ENCODE measurements around the gene UQCC5. TPM values are rescaled to one million over a fixed set of nuclear protein-coding genes. Genes with fewer than 3 reads are reported as not detected.

Gene UQCC5
- total and polyA plus RNA-seq, 2 donors (not counting 3 experiments of a cell fraction or from before 2014, with no cell fraction given): 9.9 to 22.6 TPM

GRCh38 chr3:52572221-52572620 is 35.8 kb downstream of the UQCC5 start:
- no peaks in the 10 kb centered on the region for H3K27me3 ChIP-seq (ENCODE audit: control insufficient read depth in 2 of 2, insufficient read depth in 2 of 2, low read length in 2 of 2)
- intact Hi-C loops (cut with micrococcal nuclease) (no loop called here), dilution Hi-C loops (cut with MboI; ENCODE audit: extremely low pct_ligation_motif_present, low sequenced_read_pairs) (no loop called here)
- no peak overlapping the region for H2AFZ ChIP-seq (ENCODE audit: low read depth, low read length)
- H3K4me1 ChIP-seq (ENCODE audit: control insufficient read depth, extremely low read depth, insufficient read depth, low read length): no peaks in the 10 kb centered on the region
- DNase-seq (ENCODE audit: low read depth, low spot score) (no peak), FAIRE-seq (no peak)
- no peaks in the 10 kb centered on the region for H4K20me1 ChIP-seq (replicated peaks; ENCODE audit: control insufficient read depth, extremely low read depth, insufficient read depth, low read length)
- H3K9ac ChIP-seq (replicated peaks; ENCODE audit: extremely low read depth, insufficient read depth, low read length): no peak overlapping the region
- H3K4me2 ChIP-seq (ENCODE audit: insufficient read depth, low read length): no peak overlapping the region
- ChIA-PET POLR2A (no interaction called here), CTCF (no interaction called here)
- H3K79me2 ChIP-seq (ENCODE audit: control insufficient read depth, insufficient read depth, low read length): no peaks in the 10 kb centered on the region
- no peaks in the 10 kb centered on the region for H3K9me3 ChIP-seq (replicated peaks; ENCODE audit: control insufficient read depth, insufficient read depth, low read length)
- H3K36me3 ChIP-seq (ENCODE audit: control insufficient read depth in 2 of 2, extremely low read depth in 1 of 2, insufficient read depth in 2 of 2, low read length in 2 of 2): peaks cover 5 to 11% of the 10 kb centered on the region in 2 experiments
- TF ChIP-seq EZH2 (IDR thresholded peaks at IDR 0.05; ENCODE audit: borderline replicate concordance, low read depth, low read length, severe bottlenecking): no peak
- TF ChIP-seq MAX (IDR thresholded peaks at IDR 0.05; ENCODE audit: insufficient read depth, insufficient read length): no peak
- no peak overlapping the region for H3K27ac ChIP-seq (ENCODE audit: insufficient read depth, low read depth, low read length)
- BruUV-seq (replicated peaks): no TSS peak
- H3K4me3 ChIP-seq (replicated peaks in 1 of 3; ENCODE audit: insufficient read depth in 1 of 3, low read depth in 1 of 3, low read length in 3 of 3): no peak overlapping the region
- no peaks in the 10 kb centered on the region for H3K9me1 ChIP-seq (replicated peaks; ENCODE audit: control insufficient read depth, extremely low read depth, insufficient read depth, low read length)

- intact Hi-C loops (cut with micrococcal nuclease): no loop called here
- Histone ChIP-seq H3K9me1 (replicated peaks; ENCODE audit: control insufficient read depth, extremely low read depth, insufficient read depth, low read length) (no peaks in the 10 kb centered on the region), H3K9ac (replicated peaks; ENCODE audit: extremely low read depth, insufficient read depth, low read length) (no peak overlapping the region), H3K27ac (ENCODE audit: insufficient read depth, low read depth, low read length) (no peak overlapping the region), H3K4me2 (ENCODE audit: insufficient read depth, low read length) (no peak overlapping the region), H4K20me1 (replicated peaks; ENCODE audit: control insufficient read depth, extremely low read depth, insufficient read depth, low read length) (no peaks in the 10 kb centered on the region), H3K4me3 (replicated peaks in 1 of 3; ENCODE audit: insufficient read depth in 1 of 3, low read depth in 1 of 3, low read length in 3 of 3) (no peak overlapping the region), H3K36me3 (ENCODE audit: control insufficient read depth in 2 of 2, extremely low read depth in 1 of 2, insufficient read depth in 2 of 2, low read length in 2 of 2) (peaks cover 8 to 19% of the 10 kb centered on the region in 2 experiments), H3K79me2 (ENCODE audit: control insufficient read depth, insufficient read depth, low read length) (no peaks in the 10 kb centered on the region), H2AFZ (ENCODE audit: low read depth, low read length) (no peak overlapping the region), H3K27me3 (ENCODE audit: control insufficient read depth in 2 of 2, insufficient read depth in 2 of 2, low read length in 2 of 2) (no peaks in the 10 kb centered on the region), H3K4me1 (ENCODE audit: control insufficient read depth, extremely low read depth, insufficient read depth, low read length) (no peaks in the 10 kb centered on the region), H3K9me3 (replicated peaks; ENCODE audit: control insufficient read depth, insufficient read depth, low read length) (no peaks in the 10 kb centered on the region)
- no TSS peak for BruUV-seq (replicated peaks)
- TF ChIP-seq MYC (IDR thresholded peaks at IDR 0.05; ENCODE audit: low read depth, low read length): no peak
- no peak for TF ChIP-seq POLR2A (IDR thresholded peaks at IDR 0.05; ENCODE audit: low read depth, low read length)
- CTCF ChIA-PET: interaction anchor here (1.0 kb wide), 2 partner anchors 13 to 128 kb away, joined by 3 to 4 read pairs; no protein-coding TSS in a partner anchor
- DNase-seq (ENCODE audit: low read depth, low spot score) (no peak), FAIRE-seq (no peak)
- dilution Hi-C loops (cut with MboI; ENCODE audit: extremely low pct_ligation_motif_present, low sequenced_read_pairs): no loop called here
- POLR2A ChIA-PET: no interaction called here
Observed at GRCh38 chr3:52574056-52574965, 37.9 kb downstream of the UQCC5 start.

Small RNA genes lying within 50 kb of the gene (small RNA-seq; reads per million reads assigned to genes)
- gene RNU6-856P (ENCODE audit: insufficient read depth, insufficient read length, low read depth, low replicate concordance): not detected
- not detected for gene RNU6ATAC16P (ENCODE audit: insufficient read depth, insufficient read length, low read depth, low replicate concordance)

Other genes starting within 250 kb of the UQCC5 start
- 20.9 and 24.1 TPM in 2 replicates for gene GLYCTK, start 248.8 kb upstream of the UQCC5 start, total RNA-seq
- gene GLYCTK, start 248.8 kb upstream of the UQCC5 start, polyA plus RNA-seq: 35.4 and 43.6 TPM in 2 replicates
- gene DNAH1, start 220.3 kb upstream of the UQCC5 start, total RNA-seq: 5.0 and 5.8 TPM in 2 replicates
- 6.0 and 7.4 TPM in 2 replicates for gene DNAH1, start 220.3 kb upstream of the UQCC5 start, polyA plus RNA-seq
- 90.4 and 91.0 TPM in 2 replicates for gene BAP1, start 126.6 kb upstream of the UQCC5 start, total RNA-seq
- 82.5 and 89.6 TPM in 2 replicates for gene BAP1, start 126.6 kb upstream of the UQCC5 start, polyA plus RNA-seq
- 6.5 and 7.8 TPM in 2 replicates for gene PHF7, start 125.9 kb upstream of the UQCC5 start, total RNA-seq
- 3.0 and 4.6 TPM in 2 replicates for gene PHF7, start 125.9 kb upstream of the UQCC5 start, polyA plus RNA-seq
- 22.6 and 24.6 TPM in 2 replicates for gene SEMA3G, start 91.5 kb upstream of the UQCC5 start, total RNA-seq
- 27.9 and 34.0 TPM in 2 replicates for gene SEMA3G, start 91.5 kb upstream of the UQCC5 start, polyA plus RNA-seq
- not detected in 2 replicates for gene TNNC1, start 82.6 kb upstream of the UQCC5 start, total RNA-seq
- 0.12 TPM in 1 of 2 replicates, not detected in the other for gene TNNC1, start 82.6 kb upstream of the UQCC5 start, polyA plus RNA-seq
- gene NISCH, start 81.0 kb upstream of the UQCC5 start, total RNA-seq: 153 and 156 TPM in 2 replicates
- gene NISCH, start 81.0 kb upstream of the UQCC5 start, polyA plus RNA-seq: 178 and 196 TPM in 2 replicates
- gene STAB1, start 41.3 kb upstream of the UQCC5 start, total RNA-seq: 340 and 369 TPM in 2 replicates
- gene STAB1, start 41.3 kb upstream of the UQCC5 start, polyA plus RNA-seq: 369 and 413 TPM in 2 replicates
- 298 and 327 TPM in 2 replicates for gene NT5DC2, start 2.7 kb upstream of the UQCC5 start, total RNA-seq
- gene NT5DC2, start 2.7 kb upstream of the UQCC5 start, polyA plus RNA-seq: 402 and 516 TPM in 2 replicates
- gene PBRM1, start 149.3 kb downstream of the UQCC5 start, total RNA-seq: 77.1 and 87.1 TPM in 2 replicates
- gene PBRM1, start 149.3 kb downstream of the UQCC5 start, polyA plus RNA-seq: 18.2 and 26.7 TPM in 2 replicates
- gene GNL3, start 149.4 kb downstream of the UQCC5 start, total RNA-seq: 109 and 111 TPM in 2 replicates
- 21.0 and 27.8 TPM in 2 replicates for gene GNL3, start 149.4 kb downstream of the UQCC5 start, polyA plus RNA-seq
- 69.9 and 73.5 TPM in 2 replicates for gene GLT8D1, start 169.2 kb downstream of the UQCC5 start, total RNA-seq
- gene GLT8D1, start 169.2 kb downstream of the UQCC5 start, polyA plus RNA-seq: 61.8 and 63.7 TPM in 2 replicates
- 100 and 107 TPM in 2 replicates for gene SPCS1, start 169.5 kb downstream of the UQCC5 start, total RNA-seq
- gene SPCS1, start 169.5 kb downstream of the UQCC5 start, polyA plus RNA-seq: 159 and 240 TPM in 2 replicates
- gene NEK4, start 234.3 kb downstream of the UQCC5 start, total RNA-seq: 20.8 and 24.0 TPM in 2 replicates
- gene NEK4, start 234.3 kb downstream of the UQCC5 start, polyA plus RNA-seq: 3.6 and 4.4 TPM in 2 replicates
- gene ITIH1, start 241.0 kb downstream of the UQCC5 start, total RNA-seq: not detected in 2 replicates
- not detected in 2 replicates for gene ITIH1, start 241.0 kb downstream of the UQCC5 start, polyA plus RNA-seq